Endothelial cell of umbilical vein (primary cell): ENCODE data around the gene DCAF5.

ENCODE experiments used
- EZH2 ChIP-seq: IDR thresholded peaks from 2 replicates; pipeline ENCODE4 v1.6.1; 2012; ENCODE audit warnings: borderline replicate concordance, low read depth, mild to moderate bottlenecking, moderate library complexity, low read length, inconsistent platforms; ENCODE audit not compliant: severe bottlenecking
- JUN ChIP-seq: IDR thresholded peaks from 2 replicates; pipeline ENCODE4 v1.6.1; 2011; ENCODE audit warnings: borderline replicate concordance, low read depth; ENCODE audit not compliant: insufficient read length, insufficient read depth

- TF ChIP-seq JUN (no peak), EZH2 (no peak)
These were observed 80.3 kb downstream of the DCAF5 start for GRCh38 chr14:69072584-69072983.
